Thyroid gland (tissue), 4 donors: Measurements from ENCODE around the gene VPS39.

Source experiments
- CTCF ChIP-seq, 6 experiments: fragments of 200-600 bp in 3 of 6; fragments of 450-650 bp in 3 of 6; sonication (generic) in 3 of 6; IDR thresholded peaks; one replicate each; pipeline ENCODE4 v1.5.1; 2016 to 2019; ENCODE audit warnings: antibody characterized with exemption in 6 of 6, mild to moderate bottlenecking in 2 of 6, inconsistent platforms in 1 of 6, moderate library complexity in 1 of 6
- POLR2A ChIP-seq, 2 donors: fragments of 450-650 bp; IDR thresholded peaks; one replicate each; pipeline ENCODE4 v1.6.1; 2017; ENCODE audit warnings: antibody characterized with exemption in 2 of 2, mild to moderate bottlenecking in 2 of 2, moderate library complexity in 1 of 2

- TF ChIP-seq CTCF (IDR thresholded peaks at IDR 0.05) (no peak), POLR2A (IDR thresholded peaks at IDR 0.05) (no peak)
These were observed 6.5 kb upstream of the VPS39 start for GRCh38 chr15:42214600-42214999.
